RPMI7951 (cell line): Measurements from ENCODE around the gene CAMKV. TPM values are rescaled to one million over a fixed set of nuclear protein-coding genes. Genes with fewer than 3 reads are reported as not detected.
"Not testable (repeated sequence)": the region's sequence is repeated elsewhere in the genome, so short reads cannot be mapped to it uniquely, and the experiment has no call there.

Experiments used
- DNase-seq: peaks from one replicate; pipeline ENCODE4 v3.0.0-alpha.2; 2012; ENCODE audit warnings: low read depth
- total RNA-seq: library from RNA; depleted of rRNA; stranded (reverse); fragments of >200 nt; shearing (Covaris generic); gene quantifications from 2 replicates; pipeline ENCODE4 v1.2.3, GENCODE V29; 2014; rRNA removed

CAMKV gene
- not detected in 2 replicates for total RNA-seq

- DNase-seq = no peak
Measured at GRCh38 chr3:49869525-49870126, at the start of gene CAMKV. TSS of gene CAMKV (minus strand) at chr3:49869906. CDS start at chr3:49862388, 7,518 bp downstream.

GRCh38 chr3:49917806-49918590, 48.3 kb upstream of the CAMKV start:
- not testable (repeated sequence) for DNase-seq

GRCh38 chr3:49916686-49917085, 47.0 kb upstream of the CAMKV start:
- DNase-seq = no peak

- DNase-seq = no peak
Measured at GRCh38 chr3:49914906-49915305, 45.2 kb upstream of the CAMKV start.

- DNase-seq = no peak
Measured at GRCh38 chr3:49912881-49913281, 43.2 kb upstream of the CAMKV start.

GRCh38 chr3:49911611-49912010, 41.9 kb upstream of the CAMKV start:
- no peak for DNase-seq

- DNase-seq = no peak
Measured at GRCh38 chr3:49911124-49911420, 41.4 kb upstream of the CAMKV start.

- DNase-seq = no peak
Measured at GRCh38 chr3:49910409-49911123, 40.9 kb upstream of the CAMKV start.

- no peak for DNase-seq
Measured at GRCh38 chr3:49908373-49909199, 38.9 kb upstream of the CAMKV start.

GRCh38 chr3:49906073-49906743, 36.5 kb upstream of the CAMKV start:
- DNase-seq = peak; percentile 52

GRCh38 chr3:49904448-49904847, 34.7 kb upstream of the CAMKV start:
- not testable (repeated sequence) for DNase-seq

- DNase-seq = peak; percentile 44
Measured at GRCh38 chr3:49903451-49904424, 34.0 kb upstream of the CAMKV start, which contains the start of gene MST1R. TSS of gene MST1R (minus strand) at chr3:49903873. CDS start at chr3:49903609, 264 bp downstream.

- DNase-seq = no peak
Measured at GRCh38 chr3:49902511-49903345, 33.0 kb upstream of the CAMKV start.

- DNase-seq = no peak
Measured at GRCh38 chr3:49901366-49902339, 31.9 kb upstream of the CAMKV start.

- peak; percentile 84 for DNase-seq
Measured at GRCh38 chr3:49900491-49901153, 30.9 kb upstream of the CAMKV start.

- no peak for DNase-seq
Measured at GRCh38 chr3:49899815-49900214, 30.1 kb upstream of the CAMKV start.

GRCh38 chr3:49898991-49899390, 29.3 kb upstream of the CAMKV start:
- no peak for DNase-seq
